GM21515 (cell line): ENCODE measurements around the gene FTO.

Source experiments
- ATAC-seq: cut with Tn5 transposase; IDR thresholded peaks from one replicate; pipeline ENCODE4 v1.9.1; 2021; ENCODE audit not compliant: unreplicated experiment

FTO gene

GRCh38 chr16:53991754-53992378, 287.9 kb downstream of the FTO start:
- ATAC-seq = no peak

GRCh38 chr16:53995378-53995777, 291.4 kb downstream of the FTO start:
- no peak for ATAC-seq

- ATAC-seq = no peak
Observed at GRCh38 chr16:53996961-53997360, 293.0 kb downstream of the FTO start.

- no peak for ATAC-seq
Observed at GRCh38 chr16:53998024-53998810, 294.3 kb downstream of the FTO start.

GRCh38 chr16:53998966-53999522, 295.1 kb downstream of the FTO start:
- no peak for ATAC-seq

GRCh38 chr16:53999841-54000240, 295.9 kb downstream of the FTO start:
- no peak for ATAC-seq

DNA sequence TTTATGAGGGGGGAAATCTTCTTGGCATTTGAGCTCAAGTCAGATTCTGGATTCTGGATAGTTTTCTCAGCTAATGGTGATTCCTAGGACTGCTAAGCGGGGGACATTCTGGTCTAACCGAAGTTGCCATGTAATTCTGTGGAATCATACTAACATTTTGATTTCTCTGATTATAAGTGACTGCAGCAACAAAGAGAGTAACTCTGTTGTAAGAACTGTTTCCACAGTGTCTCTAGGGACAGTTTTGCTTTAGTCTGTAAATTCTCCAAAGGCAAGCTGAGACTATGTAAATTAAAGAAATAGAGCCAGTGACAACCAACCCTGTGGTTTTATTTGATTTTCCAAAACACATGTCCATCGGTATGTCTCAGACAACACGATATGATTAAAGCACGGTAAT, 296.4 kb downstream of the FTO start:
- ATAC-seq = no peak

GRCh38 chr16:54006693-54007092, 302.7 kb downstream of the FTO start:
- no peak for ATAC-seq

GRCh38 chr16:54007504-54007903, 303.5 kb downstream of the FTO start:
- ATAC-seq = no peak

DNA sequence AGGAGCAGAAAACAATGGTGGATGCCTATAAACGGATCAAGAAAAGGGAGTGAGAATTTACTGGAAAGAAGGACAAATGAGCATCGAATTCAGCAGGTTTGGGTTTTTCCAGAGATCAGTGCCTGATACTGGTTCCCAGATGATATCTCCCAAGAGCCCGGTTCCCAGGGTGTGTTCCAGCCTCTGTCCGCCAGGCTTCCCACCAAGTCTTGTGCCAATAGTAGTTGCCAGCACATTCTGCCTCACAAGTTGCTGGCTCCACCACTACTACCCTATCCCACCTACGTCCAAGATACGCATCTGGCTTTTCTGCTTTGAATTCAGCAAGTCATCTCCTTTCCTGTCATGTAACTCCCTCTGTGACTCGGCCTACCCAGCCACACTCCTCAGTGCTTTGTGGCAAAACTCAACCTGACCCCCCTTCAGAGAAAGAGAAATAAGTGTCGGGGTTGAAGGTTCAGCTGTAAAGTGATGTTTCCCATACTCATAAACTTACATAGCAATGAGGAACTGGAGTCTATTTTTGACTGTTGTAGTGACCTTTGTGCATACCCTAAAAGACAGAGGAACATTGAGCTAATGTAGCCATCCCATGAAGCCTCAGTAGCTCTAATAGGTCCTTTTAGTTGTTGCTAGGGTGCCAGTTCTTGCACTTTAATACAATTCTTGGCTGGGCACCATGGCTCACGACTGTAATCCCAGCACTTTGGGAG, 305.7 kb downstream of the FTO start:
- ATAC-seq = no peak

DNA sequence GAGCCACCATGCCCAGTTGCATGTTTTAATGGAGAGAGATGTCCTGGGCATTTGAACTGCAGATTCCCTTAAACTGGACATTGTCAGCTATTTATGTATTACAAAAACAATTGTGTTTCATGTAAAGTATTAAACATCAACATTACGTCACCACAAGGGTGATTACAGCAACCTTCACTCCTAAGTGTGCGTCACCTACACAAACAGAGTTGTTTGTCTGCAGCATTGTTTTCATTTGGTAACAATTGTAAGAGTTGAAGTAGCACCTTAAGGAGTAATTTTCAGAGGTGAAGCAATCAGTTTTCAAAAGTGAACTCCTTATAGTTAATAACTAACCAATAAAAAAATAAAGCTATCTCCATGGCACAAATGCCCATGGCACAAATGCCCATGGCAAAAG, 311.2 kb downstream of the FTO start:
- no peak for ATAC-seq

DNA sequence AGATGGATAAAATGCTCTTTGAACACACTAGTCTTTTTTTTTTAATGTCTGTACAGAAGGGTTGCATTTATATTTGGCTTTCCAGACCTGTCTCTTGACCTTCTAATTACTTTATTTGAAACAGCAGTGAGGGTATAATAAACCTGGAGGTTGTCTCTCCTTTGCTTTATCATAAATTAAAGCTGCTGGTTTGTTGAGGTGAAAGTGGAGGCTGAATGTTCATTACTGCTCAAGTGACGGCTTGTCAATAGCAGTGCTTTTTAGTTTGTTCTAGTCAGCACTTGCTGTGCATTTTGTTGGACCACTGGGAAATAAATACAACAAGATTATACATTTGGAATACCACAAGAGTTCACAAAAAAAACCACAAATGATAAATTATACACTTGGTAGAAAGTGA, 318.4 kb downstream of the FTO start:
- ATAC-seq = no peak

DNA sequence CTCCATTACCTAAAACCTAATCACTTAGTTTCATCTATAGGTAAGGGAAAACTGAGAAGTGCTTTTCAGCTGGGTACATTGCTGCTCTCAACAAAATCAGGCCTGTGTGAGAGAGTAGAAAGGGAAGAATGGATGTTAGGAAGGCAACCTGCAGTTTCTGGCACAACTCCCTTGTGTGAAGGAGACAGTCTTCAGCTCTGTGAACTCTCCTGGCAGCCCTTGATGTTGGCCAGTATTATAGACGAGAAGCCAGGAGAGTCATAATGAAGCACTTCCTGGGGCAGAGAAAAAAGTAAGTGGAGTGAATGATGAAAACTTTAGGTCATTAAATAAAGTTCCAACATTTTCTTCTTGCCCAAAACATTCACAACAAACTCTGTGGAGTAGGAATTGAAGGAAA, 322.5 kb downstream of the FTO start:
- ATAC-seq = no peak

- ATAC-seq = no peak
Observed at GRCh38 chr16:54027062-54027461, 323.1 kb downstream of the FTO start.

- no peak for ATAC-seq
Observed at GRCh38 chr16:54027558-54027957, 323.6 kb downstream of the FTO start.

DNA sequence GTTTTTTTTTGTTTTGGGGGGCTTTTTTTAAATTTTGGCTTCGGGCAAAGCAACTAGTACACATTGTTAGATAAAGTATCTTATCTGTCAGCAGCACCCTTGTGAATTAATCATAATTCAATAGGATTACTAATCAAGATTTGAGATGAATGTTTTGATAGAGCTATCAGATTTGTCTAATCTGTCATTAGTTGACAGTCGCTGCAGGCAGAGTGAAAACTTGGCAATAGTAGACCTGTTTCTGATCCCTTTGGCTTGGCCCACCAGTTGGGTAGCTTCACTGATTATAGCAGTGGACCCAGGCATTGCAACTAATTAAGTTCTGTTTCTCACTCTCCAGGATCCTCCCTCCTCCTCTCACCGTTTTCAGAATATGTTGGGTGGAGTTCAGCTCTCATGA, 324.0 kb downstream of the FTO start:
- no peak for ATAC-seq

- ATAC-seq = no peak
Observed at GRCh38 chr16:54030451-54030850, 326.5 kb downstream of the FTO start.

GRCh38 chr16:54031107-54031760, 327.3 kb downstream of the FTO start:
- ATAC-seq = no peak

DNA sequence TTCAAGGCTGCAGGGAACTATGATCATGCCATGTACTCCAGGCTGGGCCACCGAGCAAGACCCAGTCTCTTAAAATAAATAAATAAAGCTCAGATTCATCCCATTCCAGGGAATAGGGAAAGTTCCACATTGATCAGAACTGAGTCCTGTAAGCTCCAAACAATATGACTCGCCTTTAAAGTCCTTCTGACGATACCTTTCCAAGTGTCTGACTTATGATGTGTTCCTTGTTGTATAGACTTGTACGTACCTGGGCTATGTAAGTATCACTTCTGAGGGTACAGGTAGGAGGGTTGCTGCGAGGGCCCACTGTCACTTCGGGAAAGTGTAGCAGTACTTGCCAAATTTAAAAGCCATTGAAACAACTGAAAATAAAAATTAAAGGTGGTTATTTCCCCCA, 329.8 kb downstream of the FTO start:
- no peak for ATAC-seq

DNA sequence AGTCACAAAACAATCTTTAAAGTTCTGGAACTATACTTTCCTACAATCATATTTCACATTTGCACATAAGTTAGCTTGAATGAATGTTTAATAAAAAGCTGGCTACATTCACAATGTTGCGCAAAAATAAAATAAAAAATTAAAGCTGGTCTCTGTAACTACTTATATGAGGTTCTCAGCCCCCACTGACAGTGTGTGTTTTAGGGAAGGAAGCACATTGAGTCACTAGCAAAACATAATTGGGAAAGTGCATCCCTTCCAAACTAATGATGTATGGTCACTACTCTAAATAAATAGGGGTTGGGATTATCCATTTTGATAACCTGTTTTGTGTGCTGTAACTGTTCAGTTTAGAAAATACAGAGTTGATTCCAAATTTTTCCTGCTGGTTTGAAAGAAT, 330.7 kb downstream of the FTO start:
- no peak for ATAC-seq

DNA sequence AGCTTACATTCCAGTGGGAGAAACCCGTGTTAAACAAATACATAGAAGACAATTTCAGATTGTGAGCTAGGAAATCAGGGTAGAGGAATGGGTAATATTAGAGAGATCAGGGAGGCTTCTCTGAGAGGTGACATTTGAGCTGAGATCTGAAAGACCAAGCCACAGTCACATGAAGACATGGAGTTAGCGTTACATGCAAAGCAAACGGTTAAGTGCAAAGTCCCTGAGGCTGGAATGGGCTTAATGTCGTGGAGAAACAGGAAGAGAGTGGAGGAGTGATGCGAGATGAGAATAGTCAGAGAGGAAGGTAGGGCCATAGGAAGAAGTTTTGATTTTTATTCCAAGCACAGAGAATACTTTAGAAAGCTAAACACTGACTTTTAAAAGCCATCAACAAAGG, 336.5 kb downstream of the FTO start:
- no peak for ATAC-seq
